Measurements from ENCODE around the gene COL8A1.

Gene COL8A1

DNA sequence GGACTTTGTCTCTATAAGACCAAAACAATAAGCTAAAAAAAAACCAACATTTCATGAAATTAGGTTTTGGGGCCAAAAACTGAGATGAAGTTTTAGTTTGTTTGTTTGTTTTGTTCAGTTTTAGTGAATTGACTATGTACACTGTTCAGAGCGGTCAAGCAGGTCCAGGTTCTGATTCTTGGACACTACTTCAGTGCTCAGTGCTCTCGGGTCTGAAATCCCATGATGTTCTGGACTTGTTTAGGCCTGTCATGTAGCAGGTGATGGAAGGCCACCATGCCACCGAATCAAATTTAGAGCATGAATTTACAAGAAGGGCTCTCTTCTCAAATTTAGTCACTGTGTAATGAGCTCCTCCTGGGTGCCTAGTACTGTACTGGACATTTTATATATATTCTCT, 45.5 kb downstream of the COL8A1 start:
- in situ Hi-C loops (cut with HindIII; ENCODE audit: low sequenced_read_pairs), result no loop called here
- no peak for DNase-seq (ENCODE audit: low read depth)
- no peak overlapping the region for H3K4me3 ChIP-seq (ENCODE audit: low read depth, low read length)
- TF ChIP-seq, protein P1, sequence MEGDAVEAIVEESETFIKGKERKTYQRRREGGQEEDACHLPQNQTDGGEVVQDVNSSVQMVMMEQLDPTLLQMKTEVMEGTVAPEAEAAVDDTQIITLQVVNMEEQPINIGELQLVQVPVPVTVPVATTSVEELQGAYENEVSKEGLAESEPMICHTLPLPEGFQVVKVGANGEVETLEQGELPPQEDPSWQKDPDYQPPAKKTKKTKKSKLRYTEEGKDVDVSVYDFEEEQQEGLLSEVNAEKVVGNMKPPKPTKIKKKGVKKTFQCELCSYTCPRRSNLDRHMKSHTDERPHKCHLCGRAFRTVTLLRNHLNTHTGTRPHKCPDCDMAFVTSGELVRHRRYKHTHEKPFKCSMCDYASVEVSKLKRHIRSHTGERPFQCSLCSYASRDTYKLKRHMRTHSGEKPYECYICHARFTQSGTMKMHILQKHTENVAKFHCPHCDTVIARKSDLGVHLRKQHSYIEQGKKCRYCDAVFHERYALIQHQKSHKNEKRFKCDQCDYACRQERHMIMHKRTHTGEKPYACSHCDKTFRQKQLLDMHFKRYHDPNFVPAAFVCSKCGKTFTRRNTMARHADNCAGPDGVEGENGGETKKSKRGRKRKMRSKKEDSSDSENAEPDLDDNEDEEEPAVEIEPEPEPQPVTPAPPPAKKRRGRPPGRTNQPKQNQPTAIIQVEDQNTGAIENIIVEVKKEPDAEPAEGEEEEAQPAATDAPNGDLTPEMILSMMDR (IDR thresholded peaks at IDR 0.05; ENCODE audit: low read depth, low read length, missing control alignments), result no peak

DNA sequence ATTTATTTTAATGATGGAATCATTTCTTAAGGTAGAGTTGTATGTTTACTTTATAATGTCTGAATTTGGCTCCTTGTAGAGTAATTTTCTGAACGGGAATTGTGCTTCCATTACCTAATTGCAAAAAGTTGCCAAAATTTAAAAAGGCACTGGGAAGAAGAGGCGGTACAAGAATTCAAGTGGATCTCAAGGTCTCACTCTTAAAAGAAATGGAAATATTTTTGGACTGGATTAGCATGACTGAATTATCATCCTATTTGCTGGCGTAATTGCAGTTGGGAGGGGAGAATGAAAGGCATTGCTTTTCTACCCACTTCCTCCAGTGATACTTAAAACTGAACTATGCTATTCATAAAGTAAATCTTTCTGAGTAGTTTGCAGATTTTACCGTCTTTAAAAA, 46.2 kb downstream of the COL8A1 start:
- no peak for DNase-seq (ENCODE audit: low read depth)
- in situ Hi-C loops (cut with HindIII; ENCODE audit: low sequenced_read_pairs), result no loop called here
- no peak overlapping the region for H3K4me3 ChIP-seq (ENCODE audit: low read depth, low read length)
- TF ChIP-seq, protein P1 (IDR thresholded peaks at IDR 0.05; ENCODE audit: low read depth, low read length, missing control alignments), result no peak

DNA sequence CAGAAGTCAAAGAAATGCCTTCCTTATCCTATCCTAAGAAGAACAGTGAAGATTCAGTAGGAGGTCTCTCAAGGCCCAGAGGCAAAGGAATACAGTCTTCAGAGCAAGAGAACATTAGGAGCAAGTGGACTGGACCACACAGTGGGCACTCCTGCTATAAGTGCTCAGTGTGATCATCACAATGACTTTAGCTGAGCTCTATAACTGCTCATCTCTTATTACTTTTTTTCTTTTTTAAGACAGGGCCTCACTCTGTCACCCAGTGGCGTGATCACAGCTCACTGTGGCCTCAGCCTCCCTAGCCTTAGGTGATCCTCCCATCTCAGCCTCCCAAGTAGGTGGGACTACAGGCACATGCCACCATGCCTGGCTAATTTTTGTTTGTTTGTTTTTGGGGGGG, 48.1 kb downstream of the COL8A1 start:
- no peak for DNase-seq (ENCODE audit: low read depth)
- no peak overlapping the region for H3K4me3 ChIP-seq (ENCODE audit: low read depth, low read length)
- TF ChIP-seq, protein P1 (IDR thresholded peaks at IDR 0.05; ENCODE audit: low read depth, low read length, missing control alignments), result no peak
- in situ Hi-C loops (cut with HindIII; ENCODE audit: low sequenced_read_pairs), result no loop called here

DNA sequence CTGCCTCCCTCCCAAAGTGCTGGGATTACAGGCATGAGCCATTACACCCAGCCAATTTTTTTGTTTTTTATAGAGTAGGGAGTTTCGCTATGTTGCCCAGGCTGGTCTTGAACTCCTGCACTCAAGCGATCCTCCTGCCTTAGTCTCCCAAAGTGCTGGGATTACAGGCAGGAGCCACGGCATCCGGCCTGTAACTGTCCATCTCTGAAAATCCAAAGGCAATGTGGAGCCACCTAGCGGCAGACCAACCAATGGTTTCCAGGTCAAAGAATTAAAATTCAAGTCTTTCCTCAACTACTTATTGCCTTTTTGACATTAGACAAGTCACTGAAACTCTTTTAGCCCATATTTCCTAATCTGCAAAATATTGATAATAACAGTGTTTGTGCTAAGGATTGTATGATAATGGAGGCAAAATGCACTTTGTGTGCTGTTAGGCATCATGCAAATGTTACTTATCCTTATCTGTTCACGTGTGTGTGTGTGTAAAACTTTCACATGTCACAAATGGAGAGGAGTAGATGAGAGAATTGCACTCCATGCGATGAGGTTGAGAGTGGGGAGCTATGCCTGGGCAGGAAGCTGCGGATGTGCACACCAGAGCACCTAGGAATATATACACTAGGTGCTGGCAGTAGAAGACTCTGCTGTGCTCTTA, 48.7 kb downstream of the COL8A1 start:
- no peak overlapping the region for H3K4me3 ChIP-seq (ENCODE audit: low read depth, low read length)
- in situ Hi-C loops (cut with HindIII; ENCODE audit: low sequenced_read_pairs), result no loop called here
- DNase-seq (ENCODE audit: low read depth), result peak; percentile 53
- TF ChIP-seq, protein P1 (IDR thresholded peaks at IDR 0.05; ENCODE audit: low read depth, low read length, missing control alignments), result peak; percentile 58

DNA sequence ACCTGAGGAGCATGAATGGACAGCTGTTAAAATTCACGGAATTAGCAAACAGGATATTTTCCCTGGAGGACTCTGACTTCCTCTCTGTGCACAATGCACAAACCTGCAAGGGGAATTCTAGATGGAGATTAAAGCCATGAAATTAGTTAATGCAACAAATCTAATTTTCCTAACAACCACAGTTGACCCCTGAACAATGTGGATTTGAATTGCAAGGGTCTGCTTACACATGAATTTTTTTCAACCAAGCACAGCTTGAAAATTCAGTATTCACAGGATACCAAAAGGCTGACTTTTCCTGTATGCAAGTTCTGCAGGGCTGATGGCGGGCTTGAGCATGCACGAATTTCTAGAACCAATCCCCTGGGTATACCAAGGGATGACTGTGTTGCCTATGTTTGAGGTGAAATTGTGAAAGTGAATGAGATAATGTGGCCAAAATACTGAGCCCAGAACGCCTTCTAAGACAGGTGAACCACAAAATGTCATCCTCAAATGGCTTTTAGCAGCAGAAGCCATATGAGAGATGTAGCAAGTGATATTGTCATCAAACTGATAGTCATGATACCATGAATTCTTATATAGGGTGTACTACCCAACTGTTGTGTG, 52.5 kb downstream of the COL8A1 start:
- in situ Hi-C loops (cut with HindIII; ENCODE audit: low sequenced_read_pairs), result no loop called here
- TF ChIP-seq, protein P1 (IDR thresholded peaks at IDR 0.05; ENCODE audit: low read depth, low read length, missing control alignments), result no peak
- H3K4me3 ChIP-seq (ENCODE audit: low read depth, low read length), result no peak overlapping the region
- no peak for DNase-seq (ENCODE audit: low read depth)

DNA sequence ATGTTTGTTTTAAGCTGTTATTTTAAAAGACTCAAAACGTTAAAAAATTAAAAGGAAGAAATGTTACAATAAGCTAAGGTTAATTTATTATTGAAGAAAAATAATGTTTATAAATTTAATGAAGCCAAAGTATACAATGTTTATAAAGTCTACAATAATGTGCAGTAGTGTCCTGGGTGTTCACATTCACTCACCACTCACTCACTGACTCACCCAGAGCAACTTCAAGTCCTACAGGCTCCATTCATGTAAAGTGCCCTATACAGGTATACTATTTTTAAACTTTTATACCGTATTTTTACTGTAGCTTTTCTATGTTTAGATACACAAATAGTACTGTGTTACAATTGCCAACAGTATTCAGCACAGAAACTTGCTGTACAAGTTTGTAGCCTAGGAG, 55.2 kb downstream of the COL8A1 start:
- TF ChIP-seq, protein P1 (IDR thresholded peaks at IDR 0.05; ENCODE audit: low read depth, low read length, missing control alignments), result no peak
- no peak for DNase-seq (ENCODE audit: low read depth)
- in situ Hi-C loops (cut with HindIII; ENCODE audit: low sequenced_read_pairs), result no loop called here
- H3K4me3 ChIP-seq (ENCODE audit: low read depth, low read length), result no peak overlapping the region
